Gastroesophageal sphincter (tissue), 4 donors: ENCODE measurements around the gene PLXDC2. TPM values are rescaled to one million over a fixed set of nuclear protein-coding genes. Genes with fewer than 3 reads are reported as not detected.

Experiments used
- ATAC-seq: fragments of 150-250 bp; one replicate; pipeline ENCODE4 v1.9.1; 2016; ENCODE audit warnings: mild to moderate bottlenecking, moderate library complexity
- H3K27ac ChIP-seq, 4 donors: fragments of 200-600 bp; sonication (generic) in 3 of 4; 1 replicate in 3 of 4; 2 replicates in 1 of 4; pipeline ENCODE4 v1.5.1; 2016 to 2019
- H3K27me3 ChIP-seq: fragments of 200-600 bp; sonication (generic); one replicate; pipeline ENCODE4 v1.5.1; 2019
- H3K36me3 ChIP-seq, 2 donors: fragments of 200-600 bp; sonication (generic); one replicate each; pipeline ENCODE4 v1.5.1; 2019; ENCODE audit warnings: control low read depth in 1 of 2
- H3K4me1 ChIP-seq, 3 donors: fragments of 200-600 bp; sonication (generic); 1 replicate in 2 of 3; 2 replicates in 1 of 3; pipeline ENCODE4 v1.5.1; 2016 to 2019; ENCODE audit warnings: control low read depth in 2 of 3
- H3K4me3 ChIP-seq, 2 donors: fragments of 200-600 bp; sonication (generic); one replicate each; pipeline ENCODE4 v1.5.1; 2019; ENCODE audit warnings: mild to moderate bottlenecking in 1 of 2, moderate library complexity in 1 of 2
- H3K9me3 ChIP-seq, 3 donors: fragments of 200-600 bp; sonication (generic); one replicate each; pipeline ENCODE4 v1.5.1; 2017 to 2019; ENCODE audit warnings: control low read depth in 2 of 3
- CTCF ChIP-seq, 4 experiments: fragments of 200-600 bp in 2 of 4; fragments of 450-650 bp in 2 of 4; sonication (generic) in 1 of 4; IDR thresholded peaks; one replicate each; pipeline ENCODE4 v1.5.1; 2017 to 2019; ENCODE audit warnings: antibody characterized with exemption in 4 of 4, mild to moderate bottlenecking in 2 of 4, moderate library complexity in 2 of 4
- EP300 ChIP-seq: sonication (generic); formaldehyde crosslinking; IDR thresholded peaks from one replicate; pipeline ENCODE4 v1.6.1; 2017; ENCODE audit warnings: antibody characterized with exemption, mild to moderate bottlenecking
- POLR2A ChIP-seq, 2 donors: fragments of 450-650 bp; IDR thresholded peaks; one replicate each; pipeline ENCODE4 v1.6.1; 2017; ENCODE audit warnings: antibody characterized with exemption in 2 of 2, mild to moderate bottlenecking in 2 of 2, moderate library complexity in 1 of 2
- POLR2AphosphoS5 ChIP-seq: sonication (generic); formaldehyde crosslinking; IDR thresholded peaks from one replicate; pipeline ENCODE4 v1.6.1; 2017; ENCODE audit warnings: antibody characterized with exemption
- WGBS, 2 donors: methylation state at CpG; one replicate each; pipeline ENCODE4 v1.1.5; 2018; ENCODE audit warnings: low coverage in 1 of 2; 5-methylcytosine and 5-hydroxymethylcytosine counted together
- total RNA-seq, 4 donors: library from RNA; depleted of rRNA; stranded (reverse); fragments of >200 nt; gene quantifications; one replicate each; pipeline ENCODE4 v1.1.0, GENCODE V29; 2016

PLXDC2 gene
- total RNA-seq, 4 donors from 2014 or later, result 32.3 to 65.5 (median 50.5) TPM

- TF ChIP-seq EP300 (no peak), POLR2AphosphoS5 (no peak), POLR2A (IDR thresholded peaks at IDR 0.05) (no peak), CTCF (IDR thresholded peaks at IDR 0.05) (no peak)
- WGBS, 2 donors, result 87 to 89% methylated on average over 2 of the region's 2 CpGs
- H3K9me3 ChIP-seq, result peaks cover 0 to 14% (median 0%) of the 10 kb centered on the region in 3 donors
- no peaks in the 10 kb centered on the region for H3K4me1 ChIP-seq
- H3K27me3 ChIP-seq, result no peaks in the 10 kb centered on the region
- ATAC-seq, result no peak
- H3K36me3 ChIP-seq, result no peaks in the 10 kb centered on the region
- no peak overlapping the region for H3K27ac ChIP-seq
- no peak overlapping the region for H3K4me3 ChIP-seq
Observed at GRCh38 chr10:20300735-20301134, 484.5 kb downstream of the PLXDC2 start.

- H3K9me3 ChIP-seq, result peaks cover 0 to 8% (median 0%) of the 10 kb centered on the region in 3 donors
- WGBS, 2 donors, result 67 to 80% methylated on average over 1 of the region's 2 CpGs
- no peak overlapping the region for H3K4me3 ChIP-seq
- H3K27me3 ChIP-seq, result no peaks in the 10 kb centered on the region
- H3K27ac ChIP-seq, result no peak overlapping the region
- no peak for TF ChIP-seq CTCF (IDR thresholded peaks at IDR 0.05)
- TF ChIP-seq EP300, result no peak
- no peak for TF ChIP-seq POLR2A (IDR thresholded peaks at IDR 0.05)
- no peak for TF ChIP-seq POLR2AphosphoS5
- no peaks in the 10 kb centered on the region for H3K4me1 ChIP-seq
- no peak for ATAC-seq
- H3K36me3 ChIP-seq, result no peaks in the 10 kb centered on the region
Observed at GRCh38 chr10:20302033-20302432, 485.8 kb downstream of the PLXDC2 start.

GRCh38 chr10:20303453-20304152 lies 487.4 kb downstream of the PLXDC2 start:
- no peak for TF ChIP-seq EP300
- no peak for TF ChIP-seq CTCF (IDR thresholded peaks at IDR 0.05)
- no peak for TF ChIP-seq POLR2AphosphoS5
- no peak for TF ChIP-seq POLR2A (IDR thresholded peaks at IDR 0.05)
- ATAC-seq, result no peak
- no peaks in the 10 kb centered on the region for H3K9me3 ChIP-seq
- H3K4me1 ChIP-seq, result no peaks in the 10 kb centered on the region
- no peak overlapping the region for H3K4me3 ChIP-seq
- 92 to 100% methylated on average over 2 of the region's 2 CpGs for WGBS, 2 donors
- H3K27me3 ChIP-seq, result no peaks in the 10 kb centered on the region
- no peaks in the 10 kb centered on the region for H3K36me3 ChIP-seq
- H3K27ac ChIP-seq, result no peak overlapping the region

- TF ChIP-seq EP300, result no peak
- no peak for TF ChIP-seq POLR2AphosphoS5
- TF ChIP-seq CTCF (IDR thresholded peaks at IDR 0.05), result no peak
- no peak for TF ChIP-seq POLR2A (IDR thresholded peaks at IDR 0.05)
- ATAC-seq, result no peak
- Histone ChIP-seq H3K36me3 (no peaks in the 10 kb centered on the region), H3K27me3 (no peaks in the 10 kb centered on the region), H3K4me1 (no peaks in the 10 kb centered on the region), H3K4me3 (no peak overlapping the region), H3K9me3 (no peaks in the 10 kb centered on the region), H3K27ac (no peak overlapping the region)
- 13 to 25% methylated on average over 3 of the region's 3 CpGs for WGBS, 2 donors
Observed at GRCh38 chr10:20313665-20314064, 497.4 kb downstream of the PLXDC2 start.

GRCh38 chr10:20314431-20314830 lies 498.2 kb downstream of the PLXDC2 start:
- Histone ChIP-seq H3K27ac (no peak overlapping the region), H3K9me3 (no peaks in the 10 kb centered on the region), H3K4me3 (no peak overlapping the region), H3K36me3 (no peaks in the 10 kb centered on the region), H3K4me1 (no peaks in the 10 kb centered on the region), H3K27me3 (no peaks in the 10 kb centered on the region)
- whole genome bisulfite sequencing, 2 donors, result 49 to 70% methylated on average over 2 to 3 of the region's 3 CpGs
- no peak for ATAC-seq
- no peak for TF ChIP-seq EP300
- TF ChIP-seq CTCF (IDR thresholded peaks at IDR 0.05), result no peak
- no peak for TF ChIP-seq POLR2A (IDR thresholded peaks at IDR 0.05)
- no peak for TF ChIP-seq POLR2AphosphoS5
